Uterus (tissue), 2 donors: Measurements from ENCODE around the gene B4GALNT2.

Source experiments
- POLR2A ChIP-seq, 2 donors: fragments of 450-650 bp; IDR thresholded peaks; one replicate each; pipeline ENCODE4 v1.6.1; 2016; ENCODE audit warnings: antibody characterized with exemption in 2 of 2, mild to moderate bottlenecking in 1 of 2, moderate library complexity in 1 of 2
- TF ChIP-seq, protein P1 (sequence below), 4 experiments: fragments of 200-600 bp in 2 of 4; fragments of 450-650 bp in 2 of 4; sonication (generic) in 2 of 4; IDR thresholded peaks; one replicate each; pipeline ENCODE4 v1.5.1; 2016 to 2019; ENCODE audit warnings: antibody characterized with exemption in 4 of 4, mild to moderate bottlenecking in 2 of 4, moderate library complexity in 1 of 4

DNA sequence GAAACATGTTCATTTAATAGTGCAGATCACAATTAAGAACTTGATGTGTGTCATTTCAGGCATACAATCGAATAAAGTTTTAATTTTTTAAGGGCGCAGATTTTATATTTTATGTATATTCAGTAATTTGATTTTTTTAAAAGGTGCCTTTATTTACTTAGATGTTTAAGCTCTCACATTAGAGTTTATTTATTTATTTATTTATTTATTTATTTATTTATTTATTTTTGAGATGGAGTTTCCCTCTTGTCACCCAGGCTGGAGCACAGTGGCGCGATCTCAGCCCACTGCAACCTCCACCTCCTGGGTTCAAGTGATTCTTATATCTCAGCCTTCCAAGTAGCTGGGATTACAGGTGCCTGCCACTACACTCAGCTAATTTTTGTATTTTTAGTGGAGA is 3.8 kb downstream of the B4GALNT2 start:
- TF ChIP-seq, protein P1, sequence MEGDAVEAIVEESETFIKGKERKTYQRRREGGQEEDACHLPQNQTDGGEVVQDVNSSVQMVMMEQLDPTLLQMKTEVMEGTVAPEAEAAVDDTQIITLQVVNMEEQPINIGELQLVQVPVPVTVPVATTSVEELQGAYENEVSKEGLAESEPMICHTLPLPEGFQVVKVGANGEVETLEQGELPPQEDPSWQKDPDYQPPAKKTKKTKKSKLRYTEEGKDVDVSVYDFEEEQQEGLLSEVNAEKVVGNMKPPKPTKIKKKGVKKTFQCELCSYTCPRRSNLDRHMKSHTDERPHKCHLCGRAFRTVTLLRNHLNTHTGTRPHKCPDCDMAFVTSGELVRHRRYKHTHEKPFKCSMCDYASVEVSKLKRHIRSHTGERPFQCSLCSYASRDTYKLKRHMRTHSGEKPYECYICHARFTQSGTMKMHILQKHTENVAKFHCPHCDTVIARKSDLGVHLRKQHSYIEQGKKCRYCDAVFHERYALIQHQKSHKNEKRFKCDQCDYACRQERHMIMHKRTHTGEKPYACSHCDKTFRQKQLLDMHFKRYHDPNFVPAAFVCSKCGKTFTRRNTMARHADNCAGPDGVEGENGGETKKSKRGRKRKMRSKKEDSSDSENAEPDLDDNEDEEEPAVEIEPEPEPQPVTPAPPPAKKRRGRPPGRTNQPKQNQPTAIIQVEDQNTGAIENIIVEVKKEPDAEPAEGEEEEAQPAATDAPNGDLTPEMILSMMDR (IDR thresholded peaks at IDR 0.05), result no peak
- no peak for TF ChIP-seq POLR2A (IDR thresholded peaks at IDR 0.05)
